Measurements from ENCODE around the gene APLN. TPM values are rescaled to one million over a fixed set of nuclear protein-coding genes. Genes with fewer than 3 reads are reported as not detected.
A peak's percentile ranks its signal among the peaks of the same experiment; 100 is the strongest.

Gene APLN
- 0.98 and 1.2 TPM in 2 replicates for total RNA-seq (2014; rRNA removed; shearing (Covaris generic))

DNA sequence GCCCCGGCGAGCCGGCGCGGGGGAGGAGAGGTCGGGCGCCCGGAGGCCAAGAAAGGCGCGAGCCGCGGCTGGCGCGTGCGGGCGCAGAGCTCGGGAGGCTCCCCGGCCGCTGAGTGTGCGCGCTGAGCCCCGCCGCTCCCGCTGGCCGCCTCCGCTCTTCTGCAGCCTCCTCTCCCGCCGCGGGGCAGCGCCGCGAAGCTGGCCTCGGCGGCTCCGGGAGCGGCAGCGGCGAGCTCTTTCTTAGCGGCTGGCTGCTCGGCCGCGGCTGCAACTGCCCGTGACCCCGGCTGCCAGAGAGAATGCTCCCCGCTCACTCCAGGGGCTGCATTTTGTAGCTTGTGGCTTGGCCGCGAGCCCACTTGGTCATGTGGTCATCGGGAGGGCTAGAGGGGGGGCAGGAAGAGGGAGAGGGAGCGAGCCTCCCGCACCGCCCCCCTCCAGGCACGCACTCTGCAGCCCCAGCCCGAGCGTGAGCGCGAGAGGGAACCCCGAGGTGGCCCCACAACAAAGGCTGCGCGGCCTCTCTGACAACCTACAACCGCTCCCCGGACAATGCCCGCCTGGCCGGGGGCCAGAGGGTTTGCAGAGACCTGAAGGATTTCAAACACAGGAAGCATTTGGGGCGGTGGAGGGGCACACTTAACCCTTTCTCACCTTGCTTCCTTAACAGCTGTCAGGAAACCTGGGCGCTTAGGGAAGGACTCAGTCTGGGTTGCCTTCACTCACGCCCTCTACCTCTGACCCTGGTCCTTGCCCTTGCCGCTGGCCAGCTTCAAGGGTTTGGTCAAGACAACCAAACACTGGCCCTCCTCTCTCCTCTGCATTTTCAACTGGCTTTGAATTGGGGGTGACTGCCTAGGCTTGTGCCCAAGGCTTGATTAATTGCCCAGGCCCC is at the start of gene APLN:
Gene APLN, minus strand, starts transcription at position 305 of the 895 bp plus-strand sequence. CDS start 326 bp downstream, outside the sequence.
- DNase-seq (ENCODE audit: low read depth) = peak; percentile 58

DNA sequence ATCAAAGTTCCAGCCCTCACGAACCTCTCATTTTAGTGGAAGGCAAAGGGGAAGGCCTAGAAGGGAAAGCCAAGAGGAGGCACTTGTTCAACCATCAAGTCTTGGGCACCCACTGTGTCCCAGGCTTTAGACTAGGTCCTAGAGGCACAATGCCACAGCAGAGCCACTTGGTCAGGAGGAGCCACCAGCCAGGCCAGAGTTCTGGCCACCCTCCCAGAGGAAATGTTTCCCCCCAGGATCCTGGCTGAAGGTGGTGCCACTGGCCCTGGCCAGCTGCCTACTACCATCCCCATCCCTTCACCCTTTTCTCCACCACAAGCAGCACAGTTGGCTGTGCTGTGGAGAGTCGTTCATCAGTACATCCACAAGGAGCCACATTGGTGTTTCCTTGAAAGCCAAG is 49.7 kb upstream of the APLN start:
- no peak for DNase-seq (ENCODE audit: low read depth)

DNA sequence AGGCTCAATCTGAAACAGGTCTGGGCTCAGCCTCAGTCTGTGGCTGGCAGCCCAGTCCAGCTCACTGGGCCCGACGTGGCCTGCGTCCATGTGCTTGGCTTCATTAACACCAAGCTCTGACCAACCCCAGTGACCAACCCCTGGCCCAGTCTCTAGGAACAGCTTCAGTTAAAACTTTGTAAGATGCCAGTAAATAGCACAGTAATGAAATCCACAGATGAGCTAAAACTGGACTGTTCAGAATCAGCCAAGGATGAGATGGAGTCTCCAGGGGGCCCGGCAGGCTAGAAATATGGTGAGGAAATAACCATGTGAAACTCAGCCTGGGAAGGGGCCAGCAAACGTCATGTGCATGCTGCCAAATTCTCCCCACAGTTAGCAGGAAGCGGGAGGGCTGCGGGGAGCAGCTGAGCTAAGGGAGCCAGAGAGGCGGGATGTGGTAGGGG is 46.9 kb upstream of the APLN start:
- no peak for DNase-seq (ENCODE audit: low read depth)

DNA sequence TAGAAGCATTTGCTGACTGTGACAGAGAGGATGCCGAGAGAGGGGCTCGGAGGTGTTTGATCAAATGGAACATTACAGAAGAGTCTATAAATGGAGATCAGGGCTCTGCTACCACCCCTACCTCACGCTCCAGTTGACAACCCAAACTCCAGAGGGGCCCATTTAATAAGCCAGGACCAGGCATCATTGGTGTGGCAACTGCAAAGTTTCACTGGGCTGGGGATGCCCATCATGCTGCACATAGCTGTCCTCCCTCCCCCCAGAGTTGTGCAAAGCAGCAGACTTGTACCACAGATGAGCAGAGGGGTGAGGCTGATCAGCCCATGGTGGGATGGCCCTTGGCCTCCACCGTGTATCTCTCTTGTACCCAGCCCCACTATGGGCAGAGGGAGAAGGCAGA is 45.8 kb upstream of the APLN start:
- no peak for DNase-seq (ENCODE audit: low read depth)

DNA sequence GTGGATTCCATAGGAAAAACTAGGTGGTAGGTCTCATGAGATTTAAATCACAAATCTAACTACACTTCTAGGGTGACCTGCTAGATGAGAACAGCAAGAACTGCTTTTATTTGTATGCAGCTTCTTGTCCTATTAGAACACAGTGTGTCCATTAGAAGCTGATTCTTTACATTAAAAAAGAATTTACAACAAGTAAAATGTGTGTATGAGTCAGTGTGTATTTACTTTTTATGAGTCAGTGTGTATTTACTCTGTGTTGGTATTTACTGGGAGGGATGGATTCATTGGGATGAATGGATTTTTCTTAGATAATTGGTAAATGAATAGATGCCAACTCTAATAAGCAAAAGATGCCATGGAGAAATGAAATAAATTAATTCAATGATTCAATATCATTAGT is 43.4 kb upstream of the APLN start:
- DNase-seq (ENCODE audit: low read depth) = no peak

DNA sequence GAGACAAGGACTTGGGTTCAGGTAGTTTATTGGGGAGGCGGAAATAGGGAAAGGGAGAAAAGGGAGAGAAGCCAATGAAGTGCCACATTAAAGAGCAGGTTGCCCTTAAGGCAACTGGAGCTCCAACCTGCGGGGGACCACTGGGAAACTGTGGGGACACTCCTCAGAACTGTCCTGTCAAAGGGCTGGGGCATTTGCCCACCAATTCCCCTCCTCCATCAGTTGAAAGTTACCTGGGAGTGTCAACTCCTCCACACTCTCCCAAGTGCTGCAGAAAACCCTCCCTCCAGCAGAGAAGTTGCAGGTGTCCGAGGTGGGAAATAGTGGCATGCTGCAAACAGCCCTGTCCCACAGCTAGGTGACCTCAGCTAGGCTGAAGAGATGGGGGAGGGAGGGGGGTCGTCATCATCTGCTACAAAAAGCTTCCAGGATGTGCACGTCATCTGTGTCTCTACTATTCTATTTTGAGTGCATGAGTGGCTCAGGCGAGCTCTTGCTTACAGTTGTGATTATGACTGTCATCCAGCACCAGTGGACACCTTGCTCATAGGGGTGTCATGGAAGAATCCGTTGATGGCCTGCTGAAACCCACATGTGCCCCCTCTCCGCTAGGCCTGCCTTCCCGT is 42.6 kb upstream of the APLN start:
- DNase-seq (ENCODE audit: low read depth) = no peak

DNA sequence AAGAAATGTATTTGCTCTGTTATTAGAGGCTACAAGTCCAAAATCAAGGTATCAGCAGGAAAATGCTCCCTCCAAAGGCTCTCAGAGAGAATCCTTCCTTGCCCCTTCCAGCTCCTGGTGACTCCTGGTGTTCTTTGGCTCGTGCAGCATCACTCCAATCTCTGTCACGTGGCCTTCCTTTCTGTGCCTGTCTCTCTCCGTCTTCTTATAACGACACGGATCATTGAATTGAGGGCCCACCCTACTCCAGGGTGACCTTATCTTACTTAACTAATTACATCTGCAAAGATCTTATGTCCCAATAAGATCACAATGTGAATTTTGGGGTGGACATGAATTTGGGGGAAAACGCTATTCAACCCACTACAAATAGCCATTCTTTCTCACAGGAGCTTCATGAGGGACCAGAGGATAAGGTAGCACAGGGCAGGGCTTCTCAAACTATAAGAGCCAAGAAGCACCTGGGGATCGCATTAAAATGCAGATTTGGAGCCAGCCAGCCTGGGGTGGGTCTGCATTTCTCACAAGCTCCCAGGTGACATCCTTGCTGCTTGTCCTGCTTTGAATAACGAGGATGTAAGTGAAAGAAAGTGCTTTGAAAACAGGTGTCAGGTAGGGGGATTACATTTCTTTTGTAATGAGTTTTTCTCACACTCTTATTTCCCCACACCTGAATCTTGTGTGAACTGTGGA is 41.9 kb upstream of the APLN start:
- DNase-seq (ENCODE audit: low read depth) = no peak

GRCh38 chrX:129695937-129696336 is 41.2 kb upstream of the APLN start:
- no peak for DNase-seq (ENCODE audit: low read depth)

DNA sequence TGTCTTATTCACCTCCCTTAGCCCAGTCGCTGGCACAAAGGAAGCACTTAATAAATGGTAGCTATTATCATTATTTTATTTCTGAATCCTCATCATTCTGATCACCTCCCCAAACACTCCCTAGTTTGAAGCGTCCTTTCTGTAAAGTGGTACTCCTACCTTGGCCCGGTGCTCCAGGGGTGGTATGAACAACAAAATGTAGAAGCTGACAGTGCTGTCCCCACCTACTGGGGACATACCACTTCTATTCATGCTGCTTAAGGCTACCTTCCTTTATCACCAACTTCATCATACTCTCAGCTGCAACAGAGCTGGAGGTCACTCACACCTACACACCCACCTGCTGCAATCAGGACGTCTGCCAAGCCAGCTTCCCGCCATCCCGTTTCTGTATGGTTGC is 40.8 kb upstream of the APLN start:
- DNase-seq (ENCODE audit: low read depth) = no peak

- DNase-seq (ENCODE audit: low read depth) = no peak
Measured at GRCh38 chrX:129694805-129695204, 40.0 kb upstream of the APLN start.

GRCh38 chrX:129693354-129693753 is 38.6 kb upstream of the APLN start:
- DNase-seq (ENCODE audit: low read depth) = no peak

DNA sequence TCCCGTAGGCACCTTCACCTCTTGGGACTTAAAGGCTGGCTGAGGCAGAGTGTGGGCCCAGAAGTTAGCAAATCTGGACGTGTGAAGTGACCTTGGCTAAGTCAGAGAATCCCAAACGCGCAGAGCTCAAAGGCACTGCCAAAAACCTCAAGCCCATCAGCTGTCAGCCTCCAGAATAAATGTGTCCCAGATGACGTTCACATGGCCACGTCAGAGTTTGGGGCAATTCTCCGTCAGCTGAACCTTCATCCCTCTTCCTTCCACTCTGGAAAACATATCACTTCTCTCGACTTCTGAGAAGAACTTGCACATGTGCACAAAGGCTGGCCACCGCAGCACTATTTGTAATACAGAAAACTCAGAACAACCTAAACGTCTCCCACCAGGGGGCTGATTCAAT is 35.7 kb upstream of the APLN start:
- no peak for DNase-seq (ENCODE audit: low read depth)

DNA sequence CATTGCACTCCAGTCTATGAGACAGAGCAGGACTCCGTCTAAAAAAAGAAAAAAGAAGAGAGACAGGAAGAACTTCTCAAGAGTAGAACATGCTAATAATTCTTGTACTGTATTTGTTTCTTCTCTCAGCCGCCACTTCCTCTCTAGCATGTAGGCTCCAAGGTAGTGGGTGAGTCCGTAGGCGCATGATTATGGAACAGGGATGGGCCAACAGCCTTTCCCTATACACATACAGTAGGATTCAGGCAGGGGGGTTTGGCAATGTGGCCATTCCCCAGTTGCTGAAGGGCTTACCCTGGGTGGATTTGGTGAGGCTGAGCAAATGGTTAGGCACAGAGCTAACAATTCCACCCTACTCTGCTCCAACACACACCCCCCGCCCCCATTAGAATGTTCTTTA is 35.0 kb upstream of the APLN start:
- DNase-seq (ENCODE audit: low read depth) = no peak

- no peak for DNase-seq (ENCODE audit: low read depth)
Measured at GRCh38 chrX:129688097-129688496, 33.3 kb upstream of the APLN start.

DNA sequence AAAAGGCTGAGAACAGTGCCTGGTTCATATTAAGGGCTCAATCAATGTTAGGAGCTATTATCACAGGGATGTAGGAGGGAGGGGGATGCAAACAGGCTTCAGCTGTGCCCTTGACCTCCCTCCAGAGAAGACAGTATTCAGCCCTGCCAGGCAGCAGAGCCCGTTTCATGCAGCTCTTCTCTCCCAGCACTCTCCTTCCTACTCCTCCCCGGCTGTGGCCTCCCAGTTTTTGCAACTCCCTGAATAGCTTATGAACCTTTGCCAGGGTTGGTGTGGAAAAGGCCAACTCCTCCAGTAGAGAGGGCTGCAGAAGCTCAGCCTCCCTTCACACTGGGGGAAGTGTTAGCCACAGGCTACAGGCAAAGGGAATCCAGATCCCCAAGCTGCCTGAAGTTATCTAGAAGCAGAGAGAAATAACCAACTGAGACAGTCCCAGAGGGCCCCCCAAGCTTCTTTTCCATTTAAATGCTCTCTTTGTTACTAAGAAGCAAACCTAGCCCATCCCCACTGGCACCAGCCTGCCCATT is 31.7 kb upstream of the APLN start:
- no peak for DNase-seq (ENCODE audit: low read depth)

DNA sequence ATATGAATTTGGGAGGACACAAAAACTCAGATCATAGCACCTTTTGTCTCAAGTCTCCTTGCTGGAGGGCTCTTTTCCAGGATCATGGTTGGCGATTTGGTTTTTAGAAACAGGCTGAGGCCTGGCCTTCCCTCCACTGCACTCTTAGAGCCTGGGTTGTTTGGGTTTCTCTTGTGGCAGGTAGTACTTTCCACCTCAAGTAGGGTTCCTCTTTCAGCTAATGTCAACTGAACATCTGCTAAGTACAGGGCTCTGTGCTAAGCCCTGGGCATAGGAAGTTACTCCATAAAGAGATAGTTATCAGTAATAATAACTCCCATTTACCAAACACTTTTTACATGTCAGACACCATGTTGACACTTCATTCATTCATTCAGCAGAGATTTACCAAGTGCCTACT is 28.2 kb upstream of the APLN start:
- no peak for DNase-seq (ENCODE audit: low read depth)

DNA sequence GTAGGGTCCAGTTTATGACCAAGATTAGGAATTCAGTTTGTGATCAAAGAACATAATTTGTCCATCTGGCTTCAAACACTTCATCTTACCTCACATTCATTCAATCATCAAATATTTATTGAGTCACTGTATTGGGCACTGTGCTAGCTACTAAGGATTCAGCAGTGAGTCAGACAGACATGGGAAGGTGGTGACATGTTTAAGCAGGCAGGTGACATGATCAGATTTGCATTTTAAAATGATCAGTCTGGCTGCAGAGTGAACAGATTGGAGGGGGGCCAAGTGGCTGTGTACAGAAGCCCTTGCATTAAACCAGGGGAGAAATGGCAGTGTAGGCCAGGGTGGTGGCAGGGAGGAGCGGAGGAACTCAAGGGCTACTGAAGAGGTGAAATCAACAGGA is 25.1 kb upstream of the APLN start:
- no peak for DNase-seq (ENCODE audit: low read depth)

- no peak for DNase-seq (ENCODE audit: low read depth)
Measured at GRCh38 chrX:129678614-129679195, 23.9 kb upstream of the APLN start.

DNA sequence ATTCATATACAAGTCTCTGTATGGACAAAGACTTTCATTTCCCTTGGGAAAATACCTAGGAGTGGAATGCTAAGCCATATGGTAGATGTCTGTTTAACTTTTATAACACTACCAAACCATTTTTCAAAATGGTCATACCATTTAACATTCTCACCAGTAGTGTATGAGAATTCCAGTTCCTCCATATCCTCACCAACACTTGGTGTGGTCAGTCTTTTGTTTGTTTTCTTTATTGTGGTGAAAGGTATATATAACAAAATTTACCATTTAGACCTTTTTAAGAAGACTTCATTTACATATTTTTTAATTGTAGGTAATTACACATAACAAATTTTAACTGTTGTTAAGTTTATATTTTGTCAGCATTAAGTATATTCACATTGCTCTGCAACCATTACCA is 12.7 kb upstream of the APLN start:
- DNase-seq (ENCODE audit: low read depth) = no peak

DNA sequence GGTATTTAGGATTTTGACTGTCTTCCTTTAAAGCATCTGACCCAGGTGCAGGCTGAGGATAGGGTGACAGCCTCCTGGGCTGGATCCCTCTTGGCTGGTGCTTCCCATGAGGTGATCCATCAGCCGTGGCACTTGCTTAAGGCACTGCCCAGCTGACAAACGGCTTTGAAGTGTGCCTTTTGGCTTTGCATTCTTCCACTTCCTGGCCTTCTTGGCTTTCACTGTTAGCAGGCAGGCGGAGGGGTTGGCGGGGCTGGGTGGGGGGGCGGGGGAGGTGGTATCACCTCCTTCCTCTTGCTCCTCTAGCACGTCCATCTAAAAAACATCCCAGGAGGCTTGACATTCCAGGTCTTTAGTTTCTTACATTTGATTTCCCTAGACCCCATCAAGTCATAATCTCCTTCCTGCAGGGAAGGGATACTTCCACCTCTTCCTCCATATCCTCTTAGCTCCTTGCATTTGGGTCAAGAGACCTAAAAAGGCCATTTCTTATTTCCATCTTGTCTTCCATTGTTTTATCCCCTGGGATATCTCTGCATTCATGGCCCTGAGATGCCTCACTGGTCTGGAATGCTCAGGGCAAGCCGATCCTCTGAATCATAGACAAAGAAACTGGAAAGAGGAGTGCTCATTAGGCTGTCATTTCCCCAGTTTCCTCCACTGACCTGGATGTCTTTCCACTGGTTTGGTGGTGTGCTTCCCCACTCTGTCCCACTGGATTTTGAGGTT is 11.3 kb upstream of the APLN start:
- DNase-seq (ENCODE audit: low read depth) = peak; percentile 78

GRCh38 chrX:129663171-129663570 is 8.4 kb upstream of the APLN start:
- DNase-seq (ENCODE audit: low read depth) = no peak

Data from RPMI7951 (cell line).